Measurements from ENCODE around the gene UVRAG.

Gene UVRAG

GRCh38 chr11:76161261-76161961, 346.4 kb downstream of the UVRAG start:
- TF ChIP-seq POLR2AphosphoS5 (IDR thresholded peaks at IDR 0.05; ENCODE audit: low read depth) (no peak), CTCF (IDR thresholded peaks at IDR 0.05; ENCODE audit: insufficient read depth, low read length) (no peak), GABPA (IDR thresholded peaks at IDR 0.05; ENCODE audit: low read depth) (no peak)
- no peak overlapping the region for H3K4me3 ChIP-seq (replicated peaks; ENCODE audit: insufficient read depth, low read length)
- H3K27ac ChIP-seq (replicated peaks): no peak overlapping the region
- H3K27me3 ChIP-seq (ENCODE audit: insufficient read depth, poor library complexity, severe bottlenecking): peaks cover 3% of the 10 kb centered on the region
- no peak for DNase-seq (ENCODE audit: low read depth in 1 of 2, low spot score in 1 of 2)

GRCh38 chr11:76162336-76163288, 347.6 kb downstream of the UVRAG start:
- DNase-seq (ENCODE audit: low read depth in 1 of 2, low spot score in 1 of 2): no peak
- peaks cover 3% of the 10 kb centered on the region for H3K27me3 ChIP-seq (ENCODE audit: insufficient read depth, poor library complexity, severe bottlenecking)
- H3K4me3 ChIP-seq (replicated peaks; ENCODE audit: insufficient read depth, low read length): no peak overlapping the region

GRCh38 chr11:76163289-76163880, 348.4 kb downstream of the UVRAG start:
- peaks cover 3% of the 10 kb centered on the region for H3K27me3 ChIP-seq (ENCODE audit: insufficient read depth, poor library complexity, severe bottlenecking)
- H3K4me3 ChIP-seq (replicated peaks; ENCODE audit: insufficient read depth, low read length): no peak overlapping the region
- TF ChIP-seq GABPA (IDR thresholded peaks at IDR 0.05; ENCODE audit: low read depth) (no peak), REST (IDR thresholded peaks at IDR 0.05; ENCODE audit: insufficient replicate concordance, low read depth) (no peak), SPI1 (IDR thresholded peaks at IDR 0.05; ENCODE audit: borderline replicate concordance, low read depth) (no peak), POLR2AphosphoS5 (IDR thresholded peaks at IDR 0.05; ENCODE audit: low read depth) (no peak), CTCF (IDR thresholded peaks at IDR 0.05; ENCODE audit: insufficient read depth, low read length) (no peak)
- H3K27ac ChIP-seq (replicated peaks): no peak overlapping the region
- no peak for DNase-seq (ENCODE audit: low read depth in 1 of 2, low spot score in 1 of 2)

More at GRCh38 chr11:76162336-76163288, 347.6 kb downstream of the UVRAG start:
- no peak overlapping the region for H3K27ac ChIP-seq (replicated peaks)
- no peak for TF ChIP-seq CTCF (IDR thresholded peaks at IDR 0.05; ENCODE audit: insufficient read depth, low read length)
- no peak for TF ChIP-seq POLR2AphosphoS5 (IDR thresholded peaks at IDR 0.05; ENCODE audit: low read depth)

GRCh38 chr11:76164081-76164480, 349.1 kb downstream of the UVRAG start:
- TF ChIP-seq SPI1 (IDR thresholded peaks at IDR 0.05; ENCODE audit: borderline replicate concordance, low read depth) (no peak), POLR2AphosphoS5 (IDR thresholded peaks at IDR 0.05; ENCODE audit: low read depth) (no peak), CTCF (IDR thresholded peaks at IDR 0.05; ENCODE audit: insufficient read depth, low read length) (no peak), GABPA (IDR thresholded peaks at IDR 0.05; ENCODE audit: low read depth) (no peak), REST (IDR thresholded peaks at IDR 0.05; ENCODE audit: insufficient replicate concordance, low read depth) (no peak)
- no peak overlapping the region for H3K27ac ChIP-seq (replicated peaks)
- DNase-seq (ENCODE audit: low read depth in 1 of 2, low spot score in 1 of 2): no peak
- peaks cover 3% of the 10 kb centered on the region for H3K27me3 ChIP-seq (ENCODE audit: insufficient read depth, poor library complexity, severe bottlenecking)
- H3K4me3 ChIP-seq (replicated peaks; ENCODE audit: insufficient read depth, low read length): no peak overlapping the region

Data from HL-60 (cell line).